ENCODE measurements around the gene PDIK1L.

The PDIK1L gene

GRCh38 chr1:26126321-26127084, 14.9 kb downstream of the PDIK1L start:
- TF ChIP-seq, protein P1, sequence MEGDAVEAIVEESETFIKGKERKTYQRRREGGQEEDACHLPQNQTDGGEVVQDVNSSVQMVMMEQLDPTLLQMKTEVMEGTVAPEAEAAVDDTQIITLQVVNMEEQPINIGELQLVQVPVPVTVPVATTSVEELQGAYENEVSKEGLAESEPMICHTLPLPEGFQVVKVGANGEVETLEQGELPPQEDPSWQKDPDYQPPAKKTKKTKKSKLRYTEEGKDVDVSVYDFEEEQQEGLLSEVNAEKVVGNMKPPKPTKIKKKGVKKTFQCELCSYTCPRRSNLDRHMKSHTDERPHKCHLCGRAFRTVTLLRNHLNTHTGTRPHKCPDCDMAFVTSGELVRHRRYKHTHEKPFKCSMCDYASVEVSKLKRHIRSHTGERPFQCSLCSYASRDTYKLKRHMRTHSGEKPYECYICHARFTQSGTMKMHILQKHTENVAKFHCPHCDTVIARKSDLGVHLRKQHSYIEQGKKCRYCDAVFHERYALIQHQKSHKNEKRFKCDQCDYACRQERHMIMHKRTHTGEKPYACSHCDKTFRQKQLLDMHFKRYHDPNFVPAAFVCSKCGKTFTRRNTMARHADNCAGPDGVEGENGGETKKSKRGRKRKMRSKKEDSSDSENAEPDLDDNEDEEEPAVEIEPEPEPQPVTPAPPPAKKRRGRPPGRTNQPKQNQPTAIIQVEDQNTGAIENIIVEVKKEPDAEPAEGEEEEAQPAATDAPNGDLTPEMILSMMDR (IDR thresholded peaks at IDR 0.05; ENCODE audit: control insufficient read depth, extremely low read depth, insufficient read depth), result no peak
- no peak for DNase-seq (ENCODE audit: low read depth)
- no peak overlapping the region for H3K4me3 ChIP-seq (ENCODE audit: low read depth, low read length)

- no peak for DNase-seq (ENCODE audit: low read depth)
- H3K4me3 ChIP-seq (ENCODE audit: low read depth, low read length), result no peak overlapping the region
- TF ChIP-seq, protein P1 (IDR thresholded peaks at IDR 0.05; ENCODE audit: control insufficient read depth, extremely low read depth, insufficient read depth), result no peak
Observed at GRCh38 chr1:26127235-26128163, 15.9 kb downstream of the PDIK1L start.

- no peak overlapping the region for H3K4me3 ChIP-seq (ENCODE audit: low read depth, low read length)
- DNase-seq (ENCODE audit: low read depth), result no peak
- TF ChIP-seq, protein P1 (IDR thresholded peaks at IDR 0.05; ENCODE audit: control insufficient read depth, extremely low read depth, insufficient read depth), result no peak
Observed at GRCh38 chr1:26129778-26130177, 18.2 kb downstream of the PDIK1L start.

- TF ChIP-seq, protein P1 (IDR thresholded peaks at IDR 0.05; ENCODE audit: control insufficient read depth, extremely low read depth, insufficient read depth), result no peak
- no peak for DNase-seq (ENCODE audit: low read depth)
- H3K4me3 ChIP-seq (ENCODE audit: low read depth, low read length), result no peak overlapping the region
Observed at GRCh38 chr1:26130695-26131094, 19.1 kb downstream of the PDIK1L start.

GRCh38 chr1:26132128-26132833, 20.7 kb downstream of the PDIK1L start:
- no peak overlapping the region for H3K4me3 ChIP-seq (ENCODE audit: low read depth, low read length)
- DNase-seq (ENCODE audit: low read depth), result no peak
- TF ChIP-seq, protein P1 (IDR thresholded peaks at IDR 0.05; ENCODE audit: control insufficient read depth, extremely low read depth, insufficient read depth), result no peak

GRCh38 chr1:26132834-26133167, 21.2 kb downstream of the PDIK1L start:
- TF ChIP-seq, protein P1 (IDR thresholded peaks at IDR 0.05; ENCODE audit: control insufficient read depth, extremely low read depth, insufficient read depth), result no peak
- no peak for DNase-seq (ENCODE audit: low read depth)
- no peak overlapping the region for H3K4me3 ChIP-seq (ENCODE audit: low read depth, low read length)

All from LNCaP clone FGC (cell line).